H1 (cell line): ENCODE data around the gene HCK. TPM values are rescaled to one million over a fixed set of nuclear protein-coding genes. Genes with fewer than 3 reads are reported as not detected.

ENCODE experiments used
- CTCF ChIA-PET: fragments of 300-600 bp; sonication (Branson Sonifier 250); formaldehyde crosslinking; loops from one replicate; lab custom pipeline; 2021; ENCODE audit not compliant: partially characterized antibody; lab: Charles Lee
- POLR2A ChIA-PET: fragments of 300-600 bp; sonication (Branson Sonifier 250); formaldehyde crosslinking; loops from one replicate; lab custom pipeline; 2021; ENCODE audit warnings: inconsistent platforms; ENCODE audit not compliant: partially characterized antibody; lab: Charles Lee
- DNase-seq, 2 experiments: peaks; one replicate each; pipeline versions ENCODE4 v3.0.0 to v3.0.0-alpha.2; 2010 to 2022; ENCODE audit warnings: low spot score in 2 of 2, low read depth in 1 of 2, mixed read lengths in 1 of 2
- FAIRE-seq: peaks from 2 replicates; lab custom pipeline; 2011; peaks lifted over from hg19 to GRCh38; lab: Jason Lieb, UNC
- H2AFZ ChIP-seq: 2 replicates; pipeline ENCODE4 v1.8.1; 2012; ENCODE audit warnings: low read length, inconsistent platforms
- H2AK5ac ChIP-seq: 2 replicates; pipeline ENCODE4 v1.6.1; 2013; ENCODE audit warnings: low read depth, low read length
- H2BK120ac ChIP-seq: replicated peaks from 2 replicates; pipeline ENCODE3; 2013; ENCODE audit warnings: low read depth, low read length, inconsistent platforms
- H2BK12ac ChIP-seq: 2 replicates; pipeline ENCODE4 v1.6.1; 2013; ENCODE audit warnings: low read depth, low read length
- H2BK15ac ChIP-seq: 2 replicates; pipeline ENCODE4 v1.6.1; 2013; ENCODE audit warnings: low read length
- H2BK20ac ChIP-seq: 2 replicates; pipeline ENCODE4 v1.6.1; 2013; ENCODE audit warnings: low read length
- H2BK5ac ChIP-seq: 2 replicates; pipeline ENCODE4 v1.6.1; 2013; ENCODE audit warnings: low read depth, low read length
- H3K14ac ChIP-seq: 2 replicates; pipeline ENCODE4 v1.6.1; 2013; ENCODE audit warnings: inconsistent platforms; ENCODE audit not compliant: insufficient read length
- H3K18ac ChIP-seq: 2 replicates; pipeline ENCODE4 v1.6.1; 2013; ENCODE audit warnings: low read length; ENCODE audit errors: extremely low read depth
- H3K23ac ChIP-seq: 2 replicates; pipeline ENCODE4 v1.6.1; 2013; ENCODE audit warnings: inconsistent platforms; ENCODE audit not compliant: insufficient read length
- H3K23me2 ChIP-seq: 2 replicates; pipeline ENCODE4 v1.6.1; 2013; ENCODE audit warnings: low read depth, low read length
- H3K27ac ChIP-seq: 2 replicates; pipeline ENCODE4 v1.6.1; 2011; ENCODE audit warnings: low read depth, low read length, inconsistent platforms
- H3K27me3 ChIP-seq, 4 experiments: replicated peaks in 1 of 4; 1 replicate in 1 of 4; 2 replicates in 3 of 4; pipeline versions ENCODE4 v1.6.1 to v1.8.1; 2011 to 2013; ENCODE audit warnings: low read length in 3 of 4, mild to moderate bottlenecking in 3 of 4, inconsistent platforms in 2 of 4, mixed read lengths in 2 of 4, moderate library complexity in 1 of 4; ENCODE audit not compliant: control insufficient read depth in 3 of 4, insufficient read depth in 3 of 4; ENCODE audit errors: extremely low read depth in 1 of 4
- H3K36me3 ChIP-seq, 4 experiments: 2 replicates each; pipeline versions ENCODE4 v1.6.1 to v1.8.1; 2011 to 2013; ENCODE audit warnings: mild to moderate bottlenecking in 4 of 4, low read length in 3 of 4, moderate library complexity in 2 of 4, control low read depth in 1 of 4, inconsistent platforms in 1 of 4; ENCODE audit not compliant: insufficient read depth in 4 of 4, control insufficient read depth in 2 of 4
- H3K4ac ChIP-seq: replicated peaks from 2 replicates; pipeline ENCODE3; 2013; ENCODE audit warnings: low read length, low read depth, mixed read lengths, inconsistent platforms; ENCODE audit not compliant: insufficient read length
- H3K4me1 ChIP-seq, 4 experiments: replicated peaks in 1 of 4; 1 replicate in 1 of 4; 2 replicates in 3 of 4; pipeline versions ENCODE4 v1.6.1 to v1.8.1; 2011 to 2013; ENCODE audit warnings: low read length in 3 of 4, inconsistent platforms in 2 of 4, mixed read lengths in 1 of 4; ENCODE audit not compliant: insufficient read depth in 4 of 4, control insufficient read depth in 3 of 4
- H3K4me2 ChIP-seq, 2 experiments: 2 replicates each; pipeline versions ENCODE4 v1.6.1 to v1.8.1; 2011 to 2013; ENCODE audit warnings: low read depth in 2 of 2, low read length in 2 of 2, control low read depth in 1 of 2, inconsistent platforms in 1 of 2, mild to moderate bottlenecking in 1 of 2; ENCODE audit not compliant: insufficient read depth in 1 of 2
- H3K4me3 ChIP-seq, 4 experiments: fragments of 200-600, 300-600 bp in 1 of 4; sonication (generic), shearing (Covaris generic), sonication (Bioruptor Twin) in 1 of 4; 2 replicates each; pipeline versions ENCODE4 v1.5.1 to v1.8.1; 2011 to 2016; ENCODE audit warnings: low read length in 4 of 4, low read depth in 3 of 4, control low read depth in 2 of 4, inconsistent platforms in 2 of 4, mild to moderate bottlenecking in 2 of 4, mixed read lengths in 1 of 4, moderate library complexity in 1 of 4; ENCODE audit not compliant: insufficient read depth in 2 of 4; ENCODE audit errors: extremely low read depth in 1 of 4
- H3K56ac ChIP-seq: replicated peaks from 2 replicates; pipeline ENCODE3; 2013; ENCODE audit warnings: low read depth, mild to moderate bottlenecking, mixed read lengths, low read length, inconsistent platforms; ENCODE audit not compliant: insufficient read length
- H3K79me1 ChIP-seq: 2 replicates; pipeline ENCODE4 v1.6.1; 2013; ENCODE audit warnings: low read depth, low read length, control low read depth
- H3K79me2 ChIP-seq, 2 experiments: 2 replicates each; pipeline versions ENCODE4 v1.6.1 to v1.8.1; 2012 to 2013; ENCODE audit warnings: low read length in 2 of 2, mild to moderate bottlenecking in 2 of 2, inconsistent platforms in 1 of 2; ENCODE audit not compliant: insufficient read depth in 2 of 2, control insufficient read depth in 1 of 2
- H3K9ac ChIP-seq, 4 experiments: replicated peaks in 1 of 4; 1 replicate in 1 of 4; 2 replicates in 3 of 4; pipeline versions ENCODE4 v1.6.1 to v1.8.1; 2011 to 2013; ENCODE audit warnings: low read depth in 3 of 4, low read length in 3 of 4, control low read depth in 2 of 4, mild to moderate bottlenecking in 2 of 4, moderate library complexity in 2 of 4, inconsistent platforms in 1 of 4; ENCODE audit errors: extremely low read depth in 1 of 4
- H3K9me3 ChIP-seq, 2 experiments: 2 replicates each; pipeline versions ENCODE4 v1.6.1 to v1.8.1; 2012 to 2013; ENCODE audit warnings: mild to moderate bottlenecking in 2 of 2, moderate library complexity in 2 of 2, control low read depth in 1 of 2, inconsistent platforms in 1 of 2, low read depth in 1 of 2, low read length in 1 of 2, mixed read lengths in 1 of 2; ENCODE audit not compliant: insufficient read depth in 2 of 2
- H4K20me1 ChIP-seq, 2 experiments: replicated peaks in 1 of 2; 2 replicates each; pipeline versions ENCODE3 to v1.8.1; 2011 to 2013; ENCODE audit warnings: inconsistent platforms in 2 of 2, low read length in 2 of 2, mild to moderate bottlenecking in 1 of 2; ENCODE audit not compliant: insufficient read depth in 2 of 2, control insufficient read depth in 1 of 2
- H4K5ac ChIP-seq: 2 replicates; pipeline ENCODE4 v1.6.1; 2013; ENCODE audit warnings: low read length, low read depth, mixed read lengths, inconsistent platforms; ENCODE audit not compliant: insufficient read length
- H4K8ac ChIP-seq: 2 replicates; pipeline ENCODE4 v1.8.0; 2013; ENCODE audit warnings: mild to moderate bottlenecking, moderate library complexity, low read length, inconsistent platforms; ENCODE audit not compliant: insufficient read depth; ENCODE audit errors: extremely low read depth
- H4K91ac ChIP-seq: replicated peaks from 2 replicates; pipeline ENCODE3; 2013; ENCODE audit warnings: low read length, mixed read lengths, inconsistent platforms; ENCODE audit not compliant: insufficient read length
- HDAC2 ChIP-seq, 2 experiments: fragments of 300-600 bp in 1 of 2; sonication (generic) in 1 of 2; IDR thresholded peaks; 2 replicates each; pipeline ENCODE4 v1.6.1; 2011 to 2012; ENCODE audit warnings: low read depth in 2 of 2, low read length in 2 of 2, mild to moderate bottlenecking in 2 of 2, moderate library complexity in 2 of 2, borderline replicate concordance in 1 of 2, inconsistent platforms in 1 of 2
- NANOG ChIP-seq: IDR thresholded peaks from 2 replicates; pipeline ENCODE4 v1.6.1; 2011; ENCODE audit warnings: low read length, low read depth, mild to moderate bottlenecking, inconsistent platforms; ENCODE audit not compliant: insufficient read depth, poor library complexity, severe bottlenecking
- WGBS, 2 experiments: shearing (Covaris generic) in 1 of 2; methylation state at CpG; one replicate each; pipeline versions ENCODE4 v1.1.6 to v1.1.7; 2013 to 2015; ENCODE audit warnings: low lambda C conversion rate in 2 of 2, mixed read lengths in 2 of 2, inconsistent platforms in 1 of 2, low coverage in 1 of 2, missing lambda C conversion rate in 1 of 2; ENCODE audit not compliant: insufficient replicate concordance in 2 of 2, insufficient coverage in 1 of 2, insufficient read length in 1 of 2; ENCODE audit errors: extremely low coverage in 1 of 2, missing lambda C conversion rate in 1 of 2; 5-methylcytosine and 5-hydroxymethylcytosine counted together
- polyA plus RNA-seq, 7 experiments: library from polyadenylated mRNA; depleted of rRNA in 3 of 7; stranded (reverse) in 5 of 7; unstranded in 2 of 7; fragments of >200 nt in 5 of 7; fragments of 200-250 nt in 2 of 7; gene quantifications; 1 replicate in 5 of 7; 2 replicates in 1 of 7; 4 replicates in 1 of 7; pipeline versions ENCODE4 v1.2.1 to v1.2.3, GENCODE V29; 2011 to 2013; ENCODE audit warnings: missing spikeins in 2 of 7, mixed read lengths in 2 of 7
- total RNA-seq: library from RNA; stranded (reverse); fragmentation: NEBNext Ultra II Directional; extraction: Animal tissue kit (Norgen Biotek cat#: 25700); gene quantifications from 2 replicates; pipeline ENCODE4 v1.2.1, GENCODE V29; 2021

Gene HCK
- total and polyA plus RNA-seq, 2 of the 8 experiments (the other 6 are each of a cell fraction or from before 2014, with no cell fraction given), result 0.37 to 4.3 TPM

DNA sequence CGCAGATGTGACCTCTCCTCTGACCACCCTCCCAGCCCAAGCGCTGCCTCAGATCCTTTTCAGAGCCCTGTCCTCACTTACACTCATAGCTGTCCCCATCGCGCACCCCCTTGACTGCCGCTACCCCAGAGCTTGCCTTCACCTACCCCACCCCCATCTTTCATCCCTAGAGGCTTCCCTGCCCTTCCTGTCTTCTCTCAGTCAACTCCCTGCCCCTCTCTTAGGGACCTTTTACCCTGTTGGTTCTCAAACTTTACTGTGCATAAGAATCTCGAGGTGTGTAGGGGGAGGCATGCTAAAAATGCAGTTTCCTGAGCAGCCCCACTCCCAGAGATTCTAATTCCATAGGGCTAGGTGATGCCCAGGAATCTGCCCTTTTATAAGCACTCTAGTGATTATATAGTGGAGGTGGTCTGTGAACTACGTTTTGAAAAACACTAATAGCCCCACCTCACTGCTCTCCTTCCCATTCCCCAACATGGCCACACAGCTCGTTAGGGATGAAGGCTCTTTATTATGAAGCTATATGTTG is 58.2 kb downstream of the HCK start:
- H3K23ac ChIP-seq, result no peak overlapping the region
- H3K4me1 ChIP-seq, result peaks cover 0 to 3% (median 0%) of the 10 kb centered on the region in 4 experiments; a peak in 3 of 7 replicates
- peak overlapping the region; percentile 99 to 100 (median 100) for H3K9ac ChIP-seq
- peaks cover 0 to 50% of the 10 kb centered on the region in 2 experiments; a peak in 3 of 4 replicates for H3K79me2 ChIP-seq
- H3K27me3 ChIP-seq, result no peaks in the 10 kb centered on the region
- peaks cover 0 to 2% (median 0%) of the 10 kb centered on the region in 4 experiments; a peak in 2 of 8 replicates for H3K36me3 ChIP-seq
- H2BK5ac ChIP-seq, result peak overlapping the region; percentile 100
- peak overlapping the region; percentile 78 to 80 for H3K4me2 ChIP-seq
- peaks cover 9% of the 10 kb centered on the region; the same call in 1 of the 2 replicates for H3K79me1 ChIP-seq
- H4K5ac ChIP-seq, result no peak overlapping the region
- no peaks in the 10 kb centered on the region for H3K9me3 ChIP-seq
- H4K91ac ChIP-seq, result peak overlapping the region; percentile 20
- TF ChIP-seq NANOG (no peak), HDAC2 (IDR thresholded peaks at IDR 0.05; ENCODE audit: borderline replicate concordance in 1 of 2, low read depth in 2 of 2, low read length in 2 of 2) (peak in 1 of 2 experiments; percentile 6; a peak in 1 of 4 replicates)
- no peak overlapping the region for H3K56ac ChIP-seq
- H4K8ac ChIP-seq, result peak overlapping the region; percentile 99; the same call in 1 of the 2 replicates
- peak overlapping the region; percentile 100; the same call in 1 of the 2 replicates for H2AFZ ChIP-seq
- FAIRE-seq, result no peak
- H2AK5ac ChIP-seq, result no peak overlapping the region
- peak overlapping the region; percentile 29 for H3K4ac ChIP-seq
- no peak overlapping the region for H3K14ac ChIP-seq
- peak overlapping the region; percentile 100 for H3K27ac ChIP-seq
- POLR2A ChIA-PET, result interaction anchor here (0.8 to 2.2 kb wide), 11 partner anchors 8 to 302 kb away, joined by 3 to 14 read pairs (median 4); partner anchors contain the start of gene XKR7
- H2BK120ac ChIP-seq, result no peak overlapping the region
- CTCF ChIA-PET, result interaction anchor here (0.5 to 2.4 kb wide), 4 partner anchors 10 to 247 kb away, joined by 3 to 6 read pairs (median 3); no protein-coding TSS in a partner anchor
- H3K23me2 ChIP-seq, result peaks cover 5% of the 10 kb centered on the region
- no peak overlapping the region for H2BK15ac ChIP-seq
- 12% methylated on average over 8 of the region's 8 CpGs; no CpG with 5 or more reads in 1 of the 2 experiments for WGBS, 2 experiments
- H2BK20ac ChIP-seq, result no peak overlapping the region
- peak overlapping the region; percentile 81 to 100 (median 96) for H3K4me3 ChIP-seq
- H2BK12ac ChIP-seq, result no peak overlapping the region; the same call in 1 of the 2 replicates
- no peak for DNase-seq
- peak overlapping the region; percentile 72 for H3K18ac ChIP-seq
- peaks cover 4 to 10% of the 10 kb centered on the region in 2 experiments for H4K20me1 ChIP-seq
